ENCODE results near the gene POLDIP2.

POLDIP2 gene, protein sequence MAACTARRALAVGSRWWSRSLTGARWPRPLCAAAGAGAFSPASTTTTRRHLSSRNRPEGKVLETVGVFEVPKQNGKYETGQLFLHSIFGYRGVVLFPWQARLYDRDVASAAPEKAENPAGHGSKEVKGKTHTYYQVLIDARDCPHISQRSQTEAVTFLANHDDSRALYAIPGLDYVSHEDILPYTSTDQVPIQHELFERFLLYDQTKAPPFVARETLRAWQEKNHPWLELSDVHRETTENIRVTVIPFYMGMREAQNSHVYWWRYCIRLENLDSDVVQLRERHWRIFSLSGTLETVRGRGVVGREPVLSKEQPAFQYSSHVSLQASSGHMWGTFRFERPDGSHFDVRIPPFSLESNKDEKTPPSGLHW

DNA sequence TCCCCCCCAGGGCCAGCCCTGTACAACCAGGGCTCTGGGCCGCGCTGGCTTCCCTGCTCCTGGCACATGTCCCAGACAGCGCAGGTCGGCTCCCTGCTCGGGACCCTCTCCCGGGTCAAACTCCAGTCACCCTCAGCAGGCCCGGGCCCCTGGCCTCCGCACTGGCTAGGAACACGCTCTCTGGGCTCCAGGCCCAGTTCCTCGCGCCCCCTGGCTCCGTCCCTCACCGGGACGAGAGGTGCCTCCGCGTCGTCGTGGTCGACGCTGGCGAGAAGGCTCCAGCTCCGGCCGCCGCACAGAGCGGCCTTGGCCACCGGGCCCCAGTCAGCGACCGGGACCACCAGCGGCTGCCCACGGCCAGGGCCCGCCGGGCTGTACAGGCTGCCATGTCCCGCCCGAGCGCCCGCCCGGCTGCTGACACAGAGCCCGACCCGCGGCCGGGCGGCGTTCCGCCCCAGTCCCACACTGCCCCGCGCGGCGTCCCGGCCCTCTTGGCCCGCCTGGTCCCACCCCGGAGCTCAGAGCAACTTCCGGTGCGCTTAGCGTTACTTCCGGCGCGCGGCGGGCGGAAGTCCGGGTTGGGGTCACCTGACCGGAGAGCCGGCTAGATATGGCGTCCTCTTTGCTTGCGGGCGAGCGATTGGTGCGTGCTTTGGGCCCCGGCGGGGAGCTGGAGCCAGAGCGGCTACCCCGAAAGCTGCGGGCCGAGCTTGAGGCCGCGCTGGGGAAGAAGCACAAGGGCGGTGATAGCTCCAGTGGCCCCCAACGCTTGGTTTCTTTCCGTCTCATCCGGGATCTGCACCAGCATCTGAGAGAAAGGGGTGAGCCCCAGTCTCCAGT, at the start of gene POLDIP2:
TSS of gene POLDIP2 (minus strand) at position 467 of the 840 bp plus-strand sequence. CDS start at position 388, 79 bp downstream.
- peaks cover 17% of the 10 kb centered on the region for H3K36me3 ChIP-seq (ENCODE audit: control insufficient read depth, insufficient read depth, low read length)
- H3K4me3 ChIP-seq (ENCODE audit: low read depth, low read length) = peak within 1 kb of the TSS; percentile 95
- H3K27me3 ChIP-seq (ENCODE audit: control insufficient read depth, insufficient read depth, low read length) = no peaks in the 10 kb centered on the region
- peaks cover 3% of the 10 kb centered on the region for H3K4me1 ChIP-seq (ENCODE audit: control insufficient read depth, insufficient read depth, low read length)
- H3K9me3 ChIP-seq (ENCODE audit: control insufficient read depth, insufficient read depth, low read length) = no peaks in the 10 kb centered on the region
- H3K9ac ChIP-seq (ENCODE audit: low read depth, low read length) = peak within 1 kb of the TSS; percentile 92

DNA sequence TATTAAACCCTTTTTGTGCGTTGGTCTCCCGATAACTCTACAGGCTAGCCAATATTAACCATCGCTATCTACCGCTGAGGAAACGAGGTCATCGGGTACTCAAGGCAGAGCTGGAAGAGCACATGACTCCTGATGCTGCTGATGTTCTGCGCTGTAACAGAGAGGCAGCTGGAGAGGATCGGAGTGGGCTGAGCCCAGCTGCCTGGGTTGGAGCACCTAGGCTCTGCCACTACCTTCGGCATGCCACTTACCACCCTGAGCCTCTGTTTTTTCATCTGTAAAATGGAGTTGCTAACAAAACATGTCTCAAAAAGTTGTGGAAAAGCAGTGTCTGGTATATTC, 49.1 kb upstream of the POLDIP2 start:
- Histone ChIP-seq H3K9ac (ENCODE audit: low read depth, low read length) (no peak overlapping the region), H3K27me3 (ENCODE audit: control insufficient read depth, insufficient read depth, low read length) (peaks cover 50% of the 10 kb centered on the region), H3K9me3 (ENCODE audit: control insufficient read depth, insufficient read depth, low read length) (no peaks in the 10 kb centered on the region), H3K4me3 (ENCODE audit: low read depth, low read length) (peak overlapping the region; percentile 65), H3K36me3 (ENCODE audit: control insufficient read depth, insufficient read depth, low read length) (no peaks in the 10 kb centered on the region), H3K4me1 (ENCODE audit: control insufficient read depth, insufficient read depth, low read length) (peaks cover 51% of the 10 kb centered on the region)

DNA sequence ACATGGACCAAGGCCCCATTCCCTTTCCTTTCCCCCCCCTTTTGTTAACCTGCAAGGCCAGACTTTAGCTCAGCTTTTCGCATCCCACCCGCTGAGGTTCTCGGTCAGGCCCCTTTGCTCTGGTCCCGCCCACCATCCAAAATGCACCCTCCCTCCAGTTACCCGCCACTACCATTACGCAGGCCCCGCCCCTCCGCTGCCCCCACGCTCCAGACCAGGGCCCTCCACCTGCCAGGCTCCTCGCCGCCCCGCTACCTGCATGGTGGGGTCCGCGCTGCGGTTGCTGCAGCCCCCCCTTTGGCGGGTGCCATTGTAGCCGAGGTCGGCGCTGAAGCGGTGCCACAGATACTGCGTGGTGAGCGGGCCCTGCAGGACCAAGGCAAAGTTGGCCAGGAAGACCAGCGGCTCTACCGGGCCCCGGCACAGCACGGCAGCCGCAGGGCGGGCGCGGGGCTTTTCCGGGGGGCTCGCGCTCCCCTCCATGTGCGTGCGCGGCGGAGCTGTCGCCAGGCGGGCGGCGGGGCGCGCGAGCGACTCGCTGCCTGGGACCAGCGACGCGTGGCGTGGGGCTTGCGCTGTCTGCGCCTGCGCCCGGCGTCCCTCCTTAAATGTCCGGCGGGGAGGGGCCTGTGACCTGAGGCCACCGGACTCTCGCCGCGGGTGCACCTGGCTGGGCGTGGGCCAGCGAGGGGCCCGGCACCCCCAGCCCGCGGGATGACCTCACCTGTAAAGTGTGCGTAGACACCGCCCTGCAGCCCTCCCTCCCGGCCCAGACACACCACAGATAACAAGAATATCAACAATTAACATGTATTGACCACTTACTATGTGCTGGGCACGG, 48.5 kb upstream of the POLDIP2 start, which contains the start of gene SLC46A1:
TSS of gene SLC46A1 (minus strand) at position 581 of the 841 bp plus-strand sequence. CDS start at position 483, 98 bp downstream.
- H3K4me1 ChIP-seq (ENCODE audit: control insufficient read depth, insufficient read depth, low read length) = peaks cover 51% of the 10 kb centered on the region
- no peaks in the 10 kb centered on the region for H3K36me3 ChIP-seq (ENCODE audit: control insufficient read depth, insufficient read depth, low read length)
- H3K4me3 ChIP-seq (ENCODE audit: low read depth, low read length) = peak within 1 kb of the TSS; percentile 65
- peaks cover 50% of the 10 kb centered on the region for H3K27me3 ChIP-seq (ENCODE audit: control insufficient read depth, insufficient read depth, low read length)
- H3K9ac ChIP-seq (ENCODE audit: low read depth, low read length) = peak within 1 kb of the TSS; percentile 49
- H3K9me3 ChIP-seq (ENCODE audit: control insufficient read depth, insufficient read depth, low read length) = no peaks in the 10 kb centered on the region

DNA sequence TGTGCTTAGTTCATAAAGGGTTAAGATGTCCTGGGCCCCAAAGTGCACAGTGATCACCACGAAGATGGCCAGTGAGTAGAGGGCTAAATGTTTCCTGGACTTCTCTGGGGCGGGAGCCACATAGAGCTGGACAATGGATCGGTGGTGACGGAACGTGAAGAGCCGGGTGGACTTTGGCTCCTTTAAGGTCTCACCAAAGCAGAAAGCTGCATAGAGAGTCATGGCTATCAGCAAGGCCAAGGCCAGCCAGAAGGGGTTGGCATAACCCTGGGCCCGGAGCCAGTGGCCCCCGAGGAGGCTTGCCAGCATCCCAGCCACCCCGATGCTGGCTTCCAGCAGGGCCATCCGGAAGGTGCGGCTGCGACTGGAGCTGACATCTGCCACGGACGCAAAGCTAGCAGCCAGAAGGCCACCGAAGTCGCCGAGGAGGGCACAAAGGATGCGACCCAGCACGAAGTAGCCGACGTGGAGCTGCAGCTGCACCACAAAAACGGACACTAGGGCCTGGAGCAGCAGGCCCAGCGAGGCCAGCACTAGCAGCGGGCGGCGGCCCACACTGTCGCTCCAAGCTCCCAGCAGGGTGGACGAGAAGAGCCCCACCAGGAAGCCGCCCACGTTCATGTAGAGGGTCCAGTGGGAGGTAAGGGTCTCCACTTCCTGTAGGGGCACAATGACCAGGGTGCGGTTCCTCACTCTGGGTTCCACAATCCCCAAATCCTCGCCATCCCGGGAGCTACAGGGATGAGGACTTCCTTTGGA, 47.7 kb upstream of the POLDIP2 start:
- H3K27me3 ChIP-seq (ENCODE audit: control insufficient read depth, insufficient read depth, low read length) = peaks cover 55% of the 10 kb centered on the region
- no peaks in the 10 kb centered on the region for H3K9me3 ChIP-seq (ENCODE audit: control insufficient read depth, insufficient read depth, low read length)
- no peaks in the 10 kb centered on the region for H3K36me3 ChIP-seq (ENCODE audit: control insufficient read depth, insufficient read depth, low read length)
- H3K4me3 ChIP-seq (ENCODE audit: low read depth, low read length) = peak overlapping the region; percentile 65
- H3K9ac ChIP-seq (ENCODE audit: low read depth, low read length) = peak overlapping the region; percentile 49
- H3K4me1 ChIP-seq (ENCODE audit: control insufficient read depth, insufficient read depth, low read length) = peaks cover 51% of the 10 kb centered on the region

DNA sequence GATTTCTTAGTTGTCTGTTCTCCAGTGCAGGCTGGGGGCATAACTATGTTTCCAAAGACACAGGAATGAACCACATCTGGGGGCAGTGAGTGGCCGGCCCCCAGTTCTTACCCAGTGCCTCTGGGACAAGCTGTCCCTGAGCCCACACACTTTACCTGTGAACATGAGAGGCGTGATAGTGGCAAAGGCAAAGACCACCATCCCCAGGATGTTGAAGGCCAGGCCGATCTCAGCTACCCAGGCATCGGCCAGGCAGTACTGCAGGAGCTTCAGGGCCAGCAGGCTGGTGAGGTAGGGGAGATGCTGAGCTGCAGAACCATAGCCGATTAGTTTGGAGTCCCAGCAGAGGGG, 47.1 kb upstream of the POLDIP2 start:
- Histone ChIP-seq H3K4me3 (ENCODE audit: low read depth, low read length) (peak overlapping the region; percentile 65), H3K9ac (ENCODE audit: low read depth, low read length) (no peak overlapping the region), H3K27me3 (ENCODE audit: control insufficient read depth, insufficient read depth, low read length) (peaks cover 56% of the 10 kb centered on the region), H3K9me3 (ENCODE audit: control insufficient read depth, insufficient read depth, low read length) (no peaks in the 10 kb centered on the region), H3K4me1 (ENCODE audit: control insufficient read depth, insufficient read depth, low read length) (peaks cover 51% of the 10 kb centered on the region), H3K36me3 (ENCODE audit: control insufficient read depth, insufficient read depth, low read length) (no peaks in the 10 kb centered on the region)

DNA sequence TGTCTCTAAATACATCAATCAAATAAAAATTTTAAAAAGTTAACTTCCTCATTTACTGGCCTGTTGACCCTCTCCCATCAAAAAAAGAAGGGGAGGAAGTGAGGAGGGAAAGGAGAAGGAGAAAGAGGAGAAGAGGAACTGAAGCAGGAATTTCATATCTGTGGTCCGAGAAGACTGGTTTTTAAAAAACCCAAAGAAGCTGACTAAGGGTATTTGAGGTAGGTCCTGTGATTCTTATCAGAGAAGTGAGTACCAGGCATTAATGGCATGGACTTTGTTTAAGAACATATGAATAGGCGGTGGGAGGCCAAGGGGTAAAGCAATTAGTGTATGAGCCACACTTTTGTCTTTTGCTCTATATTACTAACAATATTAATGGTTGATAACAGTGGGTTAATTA, 46.7 kb upstream of the POLDIP2 start:
- no peaks in the 10 kb centered on the region for H3K36me3 ChIP-seq (ENCODE audit: control insufficient read depth, insufficient read depth, low read length)
- H3K9me3 ChIP-seq (ENCODE audit: control insufficient read depth, insufficient read depth, low read length) = no peaks in the 10 kb centered on the region
- peaks cover 57% of the 10 kb centered on the region for H3K27me3 ChIP-seq (ENCODE audit: control insufficient read depth, insufficient read depth, low read length)
- H3K4me1 ChIP-seq (ENCODE audit: control insufficient read depth, insufficient read depth, low read length) = peaks cover 51% of the 10 kb centered on the region
- no peak overlapping the region for H3K9ac ChIP-seq (ENCODE audit: low read depth, low read length)
- no peak overlapping the region for H3K4me3 ChIP-seq (ENCODE audit: low read depth, low read length)

DNA sequence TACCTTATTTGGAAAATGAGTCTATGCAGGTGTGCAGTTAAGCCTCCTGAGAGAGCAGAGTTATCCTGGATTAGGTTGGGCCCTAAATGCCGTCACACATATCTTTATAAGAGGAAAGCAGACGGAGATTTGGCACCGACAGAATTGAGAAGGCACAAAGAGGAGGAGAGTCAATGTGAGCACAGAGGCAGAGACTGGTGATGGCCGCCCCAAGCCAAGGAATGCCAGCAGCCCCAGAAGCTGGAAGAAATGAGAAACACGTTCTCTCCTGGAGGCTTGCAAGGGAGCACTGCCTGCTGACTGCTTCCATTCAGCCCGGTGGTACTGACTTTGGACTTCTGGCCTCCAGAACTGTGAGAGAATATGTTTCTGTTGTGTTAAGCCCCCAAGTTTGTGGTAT, 45.5 kb upstream of the POLDIP2 start:
- Histone ChIP-seq H3K9me3 (ENCODE audit: control insufficient read depth, insufficient read depth, low read length) (no peaks in the 10 kb centered on the region), H3K27me3 (ENCODE audit: control insufficient read depth, insufficient read depth, low read length) (peaks cover 61% of the 10 kb centered on the region), H3K4me1 (ENCODE audit: control insufficient read depth, insufficient read depth, low read length) (peaks cover 40% of the 10 kb centered on the region), H3K36me3 (ENCODE audit: control insufficient read depth, insufficient read depth, low read length) (no peaks in the 10 kb centered on the region), H3K4me3 (ENCODE audit: low read depth, low read length) (no peak overlapping the region), H3K9ac (ENCODE audit: low read depth, low read length) (no peak overlapping the region)

DNA sequence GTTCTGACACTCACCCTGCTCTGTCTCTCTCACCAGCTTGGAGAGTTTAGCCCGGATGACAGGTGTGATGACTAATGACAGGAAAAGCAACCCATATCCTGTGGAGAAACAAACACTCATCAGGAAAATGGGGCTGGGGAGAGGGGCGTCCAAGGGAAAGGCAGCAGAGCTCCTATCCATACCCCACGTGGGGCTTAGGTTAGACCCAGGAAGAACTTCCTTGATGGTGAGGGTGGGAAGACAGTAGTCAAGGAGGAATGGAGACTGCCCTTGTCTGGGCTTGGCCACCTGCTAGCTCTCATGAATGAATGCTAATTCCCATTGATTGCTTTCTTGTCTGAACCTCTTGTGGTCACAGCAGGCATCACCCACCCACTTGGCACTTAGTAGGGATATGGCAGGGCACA, 44.9 kb upstream of the POLDIP2 start:
- H3K4me1 ChIP-seq (ENCODE audit: control insufficient read depth, insufficient read depth, low read length) = peaks cover 34% of the 10 kb centered on the region
- H3K27me3 ChIP-seq (ENCODE audit: control insufficient read depth, insufficient read depth, low read length) = peaks cover 61% of the 10 kb centered on the region
- H3K4me3 ChIP-seq (ENCODE audit: low read depth, low read length) = no peak overlapping the region
- no peaks in the 10 kb centered on the region for H3K9me3 ChIP-seq (ENCODE audit: control insufficient read depth, insufficient read depth, low read length)
- H3K36me3 ChIP-seq (ENCODE audit: control insufficient read depth, insufficient read depth, low read length) = no peaks in the 10 kb centered on the region
- H3K9ac ChIP-seq (ENCODE audit: low read depth, low read length) = no peak overlapping the region

DNA sequence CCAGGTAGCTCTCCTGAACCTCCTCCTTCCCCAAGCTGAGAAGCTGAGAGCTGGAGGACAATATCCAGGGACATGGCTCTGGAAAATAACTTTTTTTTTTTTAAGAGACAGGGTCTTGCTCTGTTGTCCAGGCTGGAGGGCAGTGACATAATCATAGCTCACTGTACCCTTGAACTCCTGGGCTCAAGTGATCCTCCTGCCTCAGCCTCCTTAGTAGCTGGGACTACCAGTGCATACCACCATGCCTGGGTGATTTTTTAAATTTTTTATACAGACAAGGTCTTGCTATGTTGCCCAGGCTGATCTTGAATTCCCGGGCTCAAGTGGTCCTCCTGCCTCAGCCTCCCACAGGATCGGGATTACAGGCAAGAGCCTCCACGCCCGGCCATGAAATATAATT, 42.5 kb upstream of the POLDIP2 start:
- H3K9ac ChIP-seq (ENCODE audit: low read depth, low read length) = no peak overlapping the region
- no peaks in the 10 kb centered on the region for H3K9me3 ChIP-seq (ENCODE audit: control insufficient read depth, insufficient read depth, low read length)
- H3K4me1 ChIP-seq (ENCODE audit: control insufficient read depth, insufficient read depth, low read length) = peaks cover 22% of the 10 kb centered on the region
- H3K27me3 ChIP-seq (ENCODE audit: control insufficient read depth, insufficient read depth, low read length) = peaks cover 48% of the 10 kb centered on the region
- no peaks in the 10 kb centered on the region for H3K36me3 ChIP-seq (ENCODE audit: control insufficient read depth, insufficient read depth, low read length)
- no peak overlapping the region for H3K4me3 ChIP-seq (ENCODE audit: low read depth, low read length)

DNA sequence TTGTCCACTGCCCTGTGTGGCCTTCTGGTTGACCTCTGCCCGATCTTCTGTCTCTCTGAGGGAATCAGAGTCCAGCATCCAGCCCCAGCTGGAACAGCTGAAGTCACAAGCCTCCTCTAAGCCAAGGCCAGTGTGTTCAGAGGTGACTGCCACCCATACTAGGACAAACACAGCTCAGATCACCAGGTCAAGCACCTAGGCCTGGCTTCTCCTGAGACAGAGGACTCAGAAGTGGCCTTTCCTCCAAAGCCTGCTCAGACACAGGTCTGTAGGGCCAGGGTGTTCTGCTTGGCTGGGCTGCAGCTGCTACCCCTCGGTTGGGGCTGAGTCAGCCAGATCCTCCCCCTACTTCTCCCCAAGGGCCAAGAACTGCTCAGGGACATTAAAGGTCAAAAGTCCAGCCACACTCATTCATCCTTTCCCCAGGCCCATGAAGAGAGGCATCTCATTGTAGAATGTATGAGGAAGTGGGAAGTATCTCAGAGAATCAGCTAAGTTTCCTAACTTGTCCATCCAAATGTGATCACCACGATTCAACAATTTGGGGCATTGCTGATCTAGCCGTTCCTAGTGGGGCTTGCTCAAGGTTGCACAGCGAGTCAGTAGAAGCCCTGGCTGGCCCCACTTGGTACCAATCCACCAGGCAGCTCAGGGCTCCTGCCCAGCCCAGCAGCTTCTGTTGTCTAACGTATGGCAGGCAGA, 41.1 kb upstream of the POLDIP2 start:
- Histone ChIP-seq H3K4me1 (ENCODE audit: control insufficient read depth, insufficient read depth, low read length) (peaks cover 18% of the 10 kb centered on the region), H3K36me3 (ENCODE audit: control insufficient read depth, insufficient read depth, low read length) (no peaks in the 10 kb centered on the region), H3K9me3 (ENCODE audit: control insufficient read depth, insufficient read depth, low read length) (no peaks in the 10 kb centered on the region), H3K27me3 (ENCODE audit: control insufficient read depth, insufficient read depth, low read length) (peaks cover 35% of the 10 kb centered on the region), H3K9ac (ENCODE audit: low read depth, low read length) (no peak overlapping the region), H3K4me3 (ENCODE audit: low read depth, low read length) (no peak overlapping the region)

Measured in iPS-15b (cell line).